Skeletal muscle tissue (tissue), 4 donors: Measurements from ENCODE around the gene CDC42EP1. TPM values are rescaled to one million over a fixed set of nuclear protein-coding genes. Genes with fewer than 3 reads are reported as not detected.

Source experiments
- H3K27ac ChIP-seq: one replicate; pipeline ENCODE4 v1.7.0; 2013; ENCODE audit warnings: mild to moderate bottlenecking, low read depth, low read length, inconsistent platforms
- H3K27me3 ChIP-seq, 3 donors: one replicate each; pipeline ENCODE4 v1.7.0; 2013; ENCODE audit warnings: low read length in 3 of 3; ENCODE audit not compliant: control insufficient read depth in 3 of 3, insufficient read depth in 3 of 3
- H3K36me3 ChIP-seq, 3 donors: one replicate each; pipeline ENCODE4 v1.7.0; 2013; ENCODE audit warnings: low read length in 3 of 3; ENCODE audit not compliant: control insufficient read depth in 3 of 3, insufficient read depth in 3 of 3
- H3K4me1 ChIP-seq, 3 donors: one replicate each; pipeline ENCODE4 v1.7.0; 2013; ENCODE audit warnings: low read length in 3 of 3, mild to moderate bottlenecking in 3 of 3; ENCODE audit not compliant: control insufficient read depth in 3 of 3, insufficient read depth in 3 of 3
- H3K4me3 ChIP-seq, 3 donors: one replicate each; pipeline ENCODE4 v1.7.0; 2013; ENCODE audit warnings: low read length in 3 of 3
- H3K9ac ChIP-seq, 3 donors: one replicate each; pipeline ENCODE4 v1.7.0; 2013; ENCODE audit warnings: low read length in 3 of 3, mild to moderate bottlenecking in 3 of 3, moderate library complexity in 2 of 3, low read depth in 1 of 3
- H3K9me3 ChIP-seq, 3 donors: one replicate each; pipeline ENCODE4 v1.7.0; 2013; ENCODE audit warnings: low read length in 3 of 3; ENCODE audit not compliant: control insufficient read depth in 3 of 3
- total RNA-seq: library from RNA; depleted of rRNA; stranded (reverse); fragments of >200 nt; gene quantifications from one replicate; pipeline ENCODE4 v1.2.3, GENCODE V29; 2014
- donor health status: Osteomylitis.

Gene CDC42EP1, protein sequence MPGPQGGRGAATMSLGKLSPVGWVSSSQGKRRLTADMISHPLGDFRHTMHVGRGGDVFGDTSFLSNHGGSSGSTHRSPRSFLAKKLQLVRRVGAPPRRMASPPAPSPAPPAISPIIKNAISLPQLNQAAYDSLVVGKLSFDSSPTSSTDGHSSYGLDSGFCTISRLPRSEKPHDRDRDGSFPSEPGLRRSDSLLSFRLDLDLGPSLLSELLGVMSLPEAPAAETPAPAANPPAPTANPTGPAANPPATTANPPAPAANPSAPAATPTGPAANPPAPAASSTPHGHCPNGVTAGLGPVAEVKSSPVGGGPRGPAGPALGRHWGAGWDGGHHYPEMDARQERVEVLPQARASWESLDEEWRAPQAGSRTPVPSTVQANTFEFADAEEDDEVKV
- total RNA-seq: 6.3 TPM

DNA sequence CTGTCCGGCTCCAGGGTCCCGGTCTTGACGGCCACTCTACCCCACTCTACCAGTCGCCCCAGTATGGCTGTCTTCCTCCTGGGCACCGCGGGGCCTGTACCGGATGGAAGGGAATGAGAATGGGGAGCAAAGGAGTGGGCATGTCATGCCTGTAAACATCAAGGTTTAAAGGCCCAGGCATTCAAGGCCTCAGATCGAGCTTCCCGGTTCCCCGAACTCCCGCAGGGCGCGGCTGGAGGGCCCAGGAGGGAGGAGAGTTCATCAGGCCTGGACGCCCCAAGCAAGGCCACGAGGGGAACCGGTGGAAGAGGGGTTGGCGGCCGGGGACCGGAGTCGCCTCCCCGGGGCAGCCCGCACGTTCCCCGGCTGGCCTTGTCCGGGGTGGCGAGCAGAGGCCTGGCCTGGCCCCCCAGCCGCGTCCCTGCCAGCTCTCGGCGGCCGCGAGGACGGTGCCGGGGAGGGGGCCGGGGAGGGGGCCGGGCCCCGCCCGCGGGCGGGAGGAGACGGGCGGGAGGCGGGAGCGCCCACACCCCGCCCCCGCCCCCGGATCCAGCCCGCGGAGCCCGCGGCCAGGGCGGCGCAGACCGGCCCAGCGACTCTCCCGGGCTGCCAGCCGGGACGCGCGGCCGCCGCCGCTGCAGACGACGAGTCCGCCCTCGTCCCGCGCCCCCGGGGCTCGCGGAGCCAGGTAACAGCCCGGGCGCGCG lies at the start of gene CDC42EP1:
Gene CDC42EP1, plus strand, starts transcription at position 580 of the 707 bp plus-strand sequence. CDS start 5,870 bp downstream, outside the sequence.
- H3K27ac ChIP-seq: peak within 1 kb of the TSS; percentile 91
- H3K4me3 ChIP-seq: peak within 1 kb of the TSS; percentile 65 to 77 (median 73)
- peaks cover 16 to 49% (median 42%) of the 10 kb centered on the region in 3 donors for H3K27me3 ChIP-seq
- H3K9me3 ChIP-seq: no peaks in the 10 kb centered on the region
- H3K4me1 ChIP-seq: peaks cover 39 to 48% (median 46%) of the 10 kb centered on the region in 3 donors
- H3K9ac ChIP-seq: peak within 1 kb of the TSS; percentile 80 to 81 (median 80)
- H3K36me3 ChIP-seq: peaks cover 0 to 2% (median 0%) of the 10 kb centered on the region in 3 donors

DNA sequence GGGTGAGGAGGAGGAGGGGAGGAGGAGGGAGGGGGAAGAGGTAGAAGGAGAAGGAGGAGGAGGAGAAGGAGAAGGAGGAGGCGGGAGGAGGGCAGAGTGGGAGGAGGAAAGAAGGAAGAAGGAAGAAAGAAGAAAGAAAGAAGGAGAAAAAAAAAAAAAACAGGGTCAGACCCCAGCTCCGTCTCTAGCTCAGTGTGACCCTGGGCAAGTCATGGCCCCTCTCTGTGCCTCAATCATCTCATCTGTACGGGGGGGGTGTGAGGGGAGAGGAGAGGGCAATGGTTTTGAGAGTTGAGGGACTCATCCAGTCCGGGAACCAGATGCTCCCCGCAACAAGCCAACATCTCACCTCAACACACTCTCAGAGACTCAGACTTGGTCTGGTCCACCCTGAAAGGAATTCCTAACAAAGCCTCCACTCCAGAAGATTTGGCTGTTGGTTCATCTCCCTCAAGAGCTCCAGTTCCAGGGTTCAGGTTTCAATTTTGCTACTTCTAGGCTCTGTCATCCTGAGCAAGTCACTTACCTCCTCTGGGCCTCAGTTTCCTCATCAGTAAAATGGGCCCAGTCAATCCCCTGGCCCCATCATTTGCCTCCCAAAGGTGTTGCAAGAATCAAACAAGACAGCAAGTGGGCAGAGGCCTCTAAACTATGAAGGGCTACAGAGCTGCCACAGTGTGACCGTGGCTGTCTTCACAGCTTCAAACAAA lies 48.7 kb upstream of the CDC42EP1 start:
- Histone ChIP-seq H3K27me3 (peaks cover 0 to 12% (median 9%) of the 10 kb centered on the region in 3 donors), H3K4me1 (peaks cover 26 to 46% (median 34%) of the 10 kb centered on the region in 3 donors), H3K9ac (peak overlapping the region in 2 of 3 donors; percentile 11 to 54)

DNA sequence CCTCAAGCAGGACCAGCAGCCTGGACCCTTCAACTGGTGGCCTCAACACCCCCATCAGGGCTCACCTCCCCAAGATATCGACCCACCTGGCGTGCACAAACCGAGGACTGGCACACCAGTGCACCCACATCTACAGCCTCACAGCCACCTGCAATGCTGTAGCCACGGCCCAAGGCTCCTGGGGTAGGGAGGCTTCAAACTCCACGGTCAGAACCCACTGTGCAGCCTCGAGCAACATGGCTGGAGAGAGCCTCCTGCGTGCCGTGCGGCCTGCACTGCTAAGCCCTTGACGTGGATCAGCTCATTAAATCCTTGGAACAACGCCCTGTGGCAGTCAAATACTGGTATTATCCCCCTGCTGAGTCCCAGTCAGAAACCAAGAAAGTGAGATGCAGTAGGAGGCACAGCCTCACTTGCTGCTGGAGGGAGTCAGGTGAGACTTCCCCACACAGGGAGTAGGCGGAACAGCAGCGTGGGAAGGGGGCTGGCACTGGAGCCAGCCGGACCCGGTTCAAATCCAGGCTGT lies 45.7 kb upstream of the CDC42EP1 start:
- Histone ChIP-seq H3K9me3 (no peaks in the 10 kb centered on the region), H3K27ac (no peak overlapping the region), H3K36me3 (peaks cover 0 to 2% (median 0%) of the 10 kb centered on the region in 3 donors), H3K9ac (peak overlapping the region in 1 of 3 donors; percentile 8), H3K4me3 (no peak overlapping the region), H3K4me1 (peaks cover 15 to 26% (median 20%) of the 10 kb centered on the region in 3 donors), H3K27me3 (peaks cover 12 to 20% (median 20%) of the 10 kb centered on the region in 3 donors)

More for the DNA sequence above, 48.7 kb upstream of the CDC42EP1 start:
- Histone ChIP-seq H3K4me3 (peak overlapping the region in 1 of 3 donors; percentile 22), H3K36me3 (peaks cover 0 to 5% (median 0%) of the 10 kb centered on the region in 3 donors), H3K27ac (peak overlapping the region; percentile 57), H3K9me3 (no peaks in the 10 kb centered on the region)

DNA sequence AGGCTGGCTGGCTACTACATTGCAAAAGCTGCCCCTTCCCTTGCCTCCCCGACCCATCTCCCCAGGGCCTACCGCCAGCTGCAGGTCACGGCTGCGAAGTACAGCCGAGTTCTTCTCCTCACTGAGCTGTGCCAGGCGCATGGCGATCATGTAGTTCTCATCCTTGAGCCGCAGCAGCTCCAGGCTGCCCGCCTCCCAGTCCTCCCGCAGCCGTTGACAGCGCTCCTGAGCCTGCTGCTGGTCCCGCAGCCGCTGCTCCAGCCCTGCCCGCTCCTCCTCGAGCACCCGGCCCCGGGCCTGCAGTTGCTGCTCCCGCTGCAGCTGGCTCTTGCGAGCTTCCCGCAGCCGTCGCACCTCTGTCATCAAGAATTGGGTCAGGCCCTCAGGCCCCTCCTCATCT lies 44.4 kb upstream of the CDC42EP1 start:
- no peak overlapping the region for H3K4me3 ChIP-seq
- no peak overlapping the region for H3K9ac ChIP-seq
- H3K27ac ChIP-seq: no peak overlapping the region
- no peaks in the 10 kb centered on the region for H3K9me3 ChIP-seq
- H3K4me1 ChIP-seq: peaks cover 19 to 23% (median 19%) of the 10 kb centered on the region in 3 donors
- H3K36me3 ChIP-seq: peaks cover 0 to 2% (median 0%) of the 10 kb centered on the region in 3 donors
- peaks cover 20 to 29% (median 22%) of the 10 kb centered on the region in 3 donors for H3K27me3 ChIP-seq

DNA sequence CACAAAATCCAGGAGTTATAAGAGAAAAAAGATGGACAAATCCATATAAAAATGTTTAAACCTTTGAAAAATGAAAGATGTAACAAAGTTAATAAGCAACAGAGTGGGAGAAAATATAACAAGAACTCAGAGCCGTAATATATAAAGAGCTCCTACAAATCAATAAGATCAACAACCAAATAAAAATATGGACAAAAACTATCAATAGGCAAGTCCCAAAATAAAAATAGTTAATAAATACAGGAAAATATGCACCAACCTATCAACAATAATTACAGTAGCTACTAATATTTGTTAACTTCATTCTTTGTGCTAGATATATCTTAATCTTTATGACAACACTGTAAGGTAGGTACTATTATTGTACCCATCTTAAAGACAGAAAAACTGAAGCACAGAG lies 43.8 kb upstream of the CDC42EP1 start:
- H3K27me3 ChIP-seq: peaks cover 20 to 34% (median 26%) of the 10 kb centered on the region in 3 donors
- no peaks in the 10 kb centered on the region for H3K9me3 ChIP-seq
- H3K4me1 ChIP-seq: peaks cover 19 to 23% (median 19%) of the 10 kb centered on the region in 3 donors
- H3K27ac ChIP-seq: no peak overlapping the region
- H3K36me3 ChIP-seq: peaks cover 0 to 2% (median 0%) of the 10 kb centered on the region in 3 donors
- H3K9ac ChIP-seq: no peak overlapping the region
- no peak overlapping the region for H3K4me3 ChIP-seq

DNA sequence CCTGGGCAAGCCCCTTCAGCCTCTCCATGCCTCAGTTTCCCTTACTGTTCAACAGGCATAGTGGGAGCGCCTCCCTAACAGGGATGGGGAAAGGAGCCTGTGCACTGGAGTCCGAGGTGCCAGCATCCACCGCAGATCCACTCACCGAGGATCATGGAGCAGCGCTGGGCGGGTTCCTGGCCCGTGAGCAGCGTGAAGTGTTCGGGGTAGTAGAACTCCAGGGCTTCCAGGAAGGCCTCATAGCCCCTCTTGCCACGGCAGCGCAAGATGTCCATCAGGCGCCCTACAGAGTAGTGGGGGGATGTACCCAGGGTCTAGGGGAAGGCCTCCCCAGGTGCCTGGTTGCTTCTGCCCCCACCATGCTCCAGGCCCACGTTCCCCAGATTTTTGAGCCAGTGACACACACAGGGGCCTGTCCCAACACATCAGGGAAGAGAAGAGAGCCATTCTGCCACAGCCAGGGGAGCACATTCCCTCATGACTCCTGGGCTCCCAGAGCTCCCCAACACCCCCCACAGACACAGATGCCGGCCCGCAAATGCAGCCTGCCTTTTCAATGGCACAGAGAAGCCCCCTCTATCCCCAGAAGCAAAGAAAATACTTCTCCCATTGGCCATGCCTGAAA lies 42.3 kb upstream of the CDC42EP1 start:
- Histone ChIP-seq H3K4me1 (peaks cover 6 to 9% (median 7%) of the 10 kb centered on the region in 3 donors), H3K27me3 (peaks cover 20 to 34% (median 28%) of the 10 kb centered on the region in 3 donors), H3K9me3 (no peaks in the 10 kb centered on the region), H3K27ac (no peak overlapping the region), H3K9ac (peak overlapping the region in 2 of 3 donors; percentile 5 to 71), H3K4me3 (peak overlapping the region; percentile 48 to 67 (median 57)), H3K36me3 (peaks cover 0 to 2% (median 0%) of the 10 kb centered on the region in 3 donors)

DNA sequence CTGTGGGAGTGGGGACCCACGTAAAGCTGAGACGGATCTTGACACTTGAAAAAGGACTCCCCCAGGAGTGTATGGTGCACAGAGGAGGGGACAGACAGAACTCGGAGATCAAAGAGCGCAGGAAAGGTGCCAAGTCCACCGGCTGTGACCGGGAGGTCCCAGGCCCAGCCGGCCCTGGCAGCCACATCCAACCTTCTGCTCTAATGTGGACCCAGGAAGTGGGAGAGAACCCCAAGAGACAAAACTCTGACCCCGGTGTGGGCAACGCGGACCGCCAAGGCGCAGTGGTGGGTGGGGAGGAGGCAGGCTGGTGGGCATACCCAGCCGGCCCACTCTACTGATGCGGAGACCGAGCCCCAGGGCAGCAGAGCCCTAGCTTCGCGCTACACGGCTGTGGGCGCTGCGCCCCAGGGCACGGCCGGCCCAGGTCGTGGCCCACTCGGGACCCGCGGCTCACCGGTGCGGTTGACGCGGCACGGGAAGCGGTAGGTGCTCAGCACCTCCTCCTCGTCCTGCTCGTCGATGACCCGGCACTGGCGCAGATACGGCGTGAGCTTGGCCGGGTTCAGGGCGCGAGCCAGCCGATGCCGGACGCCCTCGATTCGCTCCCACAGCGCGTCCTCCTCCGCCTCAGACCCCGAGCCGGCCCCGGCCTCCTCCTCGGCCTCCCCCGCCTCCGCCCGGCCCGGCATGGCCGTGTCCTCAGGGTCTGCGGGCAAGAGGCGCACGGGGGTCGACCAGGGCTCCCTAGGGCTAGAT lies 41.6 kb upstream of the CDC42EP1 start:
- H3K27ac ChIP-seq: no peak overlapping the region
- peak overlapping the region; percentile 48 to 67 (median 57) for H3K4me3 ChIP-seq
- peaks cover 6 to 9% (median 7%) of the 10 kb centered on the region in 3 donors for H3K4me1 ChIP-seq
- H3K36me3 ChIP-seq: peaks cover 0 to 2% (median 0%) of the 10 kb centered on the region in 3 donors
- peak overlapping the region in 2 of 3 donors; percentile 5 to 71 for H3K9ac ChIP-seq
- H3K27me3 ChIP-seq: peaks cover 20 to 35% (median 33%) of the 10 kb centered on the region in 3 donors
- no peaks in the 10 kb centered on the region for H3K9me3 ChIP-seq

DNA sequence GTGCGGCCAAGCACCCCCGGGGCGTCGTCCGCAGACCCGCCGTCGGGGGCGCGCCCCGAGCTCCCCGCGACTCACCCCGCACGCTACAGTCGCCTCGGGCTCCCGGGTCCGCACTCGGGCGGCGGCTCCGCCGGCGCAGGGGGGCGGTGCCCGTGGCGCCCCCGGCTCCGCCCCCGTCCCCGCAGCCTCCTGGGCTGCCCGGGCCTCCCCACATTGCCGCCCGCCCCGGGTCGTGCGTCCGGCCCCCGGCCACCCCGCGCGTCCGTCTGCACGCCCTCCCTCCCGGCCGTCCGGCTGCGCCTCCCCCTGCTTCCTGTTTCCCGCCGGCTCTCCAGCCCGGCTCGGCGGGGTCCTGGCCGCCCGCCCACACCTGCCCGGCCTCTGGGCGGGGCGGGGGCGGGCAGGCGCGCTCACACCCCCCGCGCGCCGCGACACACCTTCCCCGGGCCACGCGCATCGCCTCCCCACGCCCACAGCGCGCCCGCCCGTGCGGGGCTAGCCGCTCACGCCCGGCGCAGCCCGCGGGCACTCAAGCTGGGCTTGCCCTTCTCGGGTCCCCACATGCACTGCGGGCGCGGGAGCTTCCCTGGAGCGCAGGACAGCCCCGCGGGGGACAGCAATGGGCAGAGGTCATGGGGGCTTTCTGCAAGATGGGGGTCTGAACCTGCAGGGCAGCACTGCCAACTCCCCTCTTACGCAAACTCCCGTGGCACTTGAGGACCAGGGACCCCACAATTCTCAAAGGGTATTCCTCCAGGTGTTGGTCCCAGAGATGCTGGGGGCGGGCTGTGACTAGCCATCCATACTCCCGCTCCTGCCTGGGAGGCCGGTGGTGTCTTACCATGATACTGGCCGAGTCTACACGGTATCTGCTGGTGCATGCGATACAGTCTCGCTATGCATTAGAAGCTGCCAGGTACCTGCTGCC lies 40.7 kb upstream of the CDC42EP1 start, which contains the start of gene CARD10:
Gene CARD10, minus strand, starts transcription at position 148 of the 928 bp plus-strand sequence. CDS start 215 bp downstream, outside the sequence.
- peak within 1 kb of the TSS; percentile 48 to 67 (median 57) for H3K4me3 ChIP-seq
- peaks cover 0 to under 1% (median 0%) of the 10 kb centered on the region in 3 donors for H3K36me3 ChIP-seq
- H3K4me1 ChIP-seq: peaks cover 5 to 7% (median 6%) of the 10 kb centered on the region in 3 donors
- H3K9me3 ChIP-seq: no peaks in the 10 kb centered on the region
- H3K9ac ChIP-seq: peak within 1 kb of the TSS in 2 of 3 donors; percentile 5 to 71
- peaks cover 20 to 33% (median 31%) of the 10 kb centered on the region in 3 donors for H3K27me3 ChIP-seq
- H3K27ac ChIP-seq: no peak within 1 kb of the TSS
